NCI-H2081 treated with DMSO at 0.1 percent for 48 hours (cell line): ENCODE measurements around the gene PLXNB2.

Source experiments
- DNase-seq: peaks from one replicate; lab custom pipeline; 2025; lab: John Stamatoyannopoulos, UW

Gene PLXNB2

GRCh38 chr22:50232481-50233151 is 74.8 kb downstream of the PLXNB2 start:
- no peak for DNase-seq

DNA sequence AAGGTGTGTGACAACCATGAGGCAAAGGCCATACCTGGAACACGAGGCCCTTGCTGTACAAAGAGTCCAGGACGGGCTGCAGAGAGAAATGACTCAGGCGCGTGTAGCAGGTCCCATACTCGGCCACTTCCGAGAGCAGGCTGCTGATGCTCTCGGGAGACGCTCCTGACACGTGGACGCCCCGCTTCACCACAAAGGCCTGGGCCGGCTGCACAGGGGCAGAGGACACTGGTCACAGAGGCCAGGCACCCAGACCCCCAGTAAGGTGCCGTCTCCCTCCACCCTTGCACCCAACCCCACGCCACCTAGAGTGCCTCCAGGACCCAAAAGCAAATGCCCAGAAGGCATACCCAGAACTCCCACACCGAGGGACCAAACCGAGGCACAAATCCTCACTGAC is 78.1 kb downstream of the PLXNB2 start:
- DNase-seq, result no peak

DNA sequence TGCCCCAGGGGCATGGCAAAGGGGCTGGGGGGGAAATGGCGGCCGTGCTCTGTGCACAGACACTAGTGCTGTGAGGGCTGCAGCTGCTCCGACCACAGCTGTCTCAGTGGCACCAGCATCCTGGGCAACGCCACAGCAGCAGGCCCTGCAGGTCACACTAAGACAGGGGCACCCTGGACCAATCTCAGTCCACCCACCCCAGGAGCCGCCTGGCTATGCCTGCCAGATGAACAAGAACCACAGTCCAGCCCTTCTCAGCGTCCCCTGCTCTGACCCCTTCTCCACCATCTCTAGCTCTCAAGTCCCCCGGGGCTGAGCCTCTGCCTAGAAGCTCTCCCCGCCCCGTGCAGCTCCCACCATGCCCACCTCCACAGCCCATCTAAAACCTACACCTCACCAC is 79.1 kb downstream of the PLXNB2 start:
- no peak for DNase-seq

- DNase-seq, result no peak
Measured at GRCh38 chr22:50227579-50228215, 79.7 kb downstream of the PLXNB2 start.

GRCh38 chr22:50226875-50227165 is 80.6 kb downstream of the PLXNB2 start:
- no peak for DNase-seq

DNA sequence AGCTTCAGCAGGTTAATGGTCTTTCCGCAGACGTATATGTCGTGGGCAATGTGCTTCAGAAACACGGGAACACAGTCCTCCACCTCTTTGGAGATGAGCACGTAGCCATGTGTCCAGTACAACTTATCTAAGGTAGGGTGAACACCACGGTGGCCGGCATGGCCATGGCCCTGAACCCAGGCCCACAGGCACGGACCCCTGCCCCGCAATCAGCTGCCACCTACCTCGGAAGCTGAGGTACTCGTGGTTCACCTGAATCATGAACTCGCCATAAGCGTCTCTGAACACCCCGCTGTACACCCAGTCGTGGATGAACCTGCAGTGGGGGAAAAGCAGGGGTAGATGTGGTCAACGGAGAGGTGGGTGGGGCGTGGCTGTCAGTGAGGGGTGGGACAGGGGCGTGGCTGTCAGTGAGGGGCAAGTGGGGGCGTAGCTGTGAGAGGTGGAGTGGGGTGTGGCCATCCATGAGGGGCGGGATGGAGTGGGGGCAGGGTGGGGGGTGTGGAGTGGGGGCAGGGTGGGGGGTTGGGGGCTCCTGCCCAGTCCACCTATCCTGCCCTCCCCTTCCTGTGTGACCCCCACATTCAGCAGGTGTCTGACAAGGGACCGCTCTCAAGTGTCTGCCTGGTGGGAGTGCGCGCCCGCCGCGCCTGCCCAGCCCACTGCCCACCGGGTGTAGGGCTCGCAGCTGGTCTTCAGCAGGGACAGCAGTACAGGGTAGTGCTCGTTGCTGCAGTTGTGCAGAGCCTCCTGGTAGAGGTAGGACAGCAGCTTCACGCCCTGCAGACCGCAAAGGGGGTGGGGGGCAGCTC is 81.2 kb downstream of the PLXNB2 start:
- DNase-seq, result no peak

DNA sequence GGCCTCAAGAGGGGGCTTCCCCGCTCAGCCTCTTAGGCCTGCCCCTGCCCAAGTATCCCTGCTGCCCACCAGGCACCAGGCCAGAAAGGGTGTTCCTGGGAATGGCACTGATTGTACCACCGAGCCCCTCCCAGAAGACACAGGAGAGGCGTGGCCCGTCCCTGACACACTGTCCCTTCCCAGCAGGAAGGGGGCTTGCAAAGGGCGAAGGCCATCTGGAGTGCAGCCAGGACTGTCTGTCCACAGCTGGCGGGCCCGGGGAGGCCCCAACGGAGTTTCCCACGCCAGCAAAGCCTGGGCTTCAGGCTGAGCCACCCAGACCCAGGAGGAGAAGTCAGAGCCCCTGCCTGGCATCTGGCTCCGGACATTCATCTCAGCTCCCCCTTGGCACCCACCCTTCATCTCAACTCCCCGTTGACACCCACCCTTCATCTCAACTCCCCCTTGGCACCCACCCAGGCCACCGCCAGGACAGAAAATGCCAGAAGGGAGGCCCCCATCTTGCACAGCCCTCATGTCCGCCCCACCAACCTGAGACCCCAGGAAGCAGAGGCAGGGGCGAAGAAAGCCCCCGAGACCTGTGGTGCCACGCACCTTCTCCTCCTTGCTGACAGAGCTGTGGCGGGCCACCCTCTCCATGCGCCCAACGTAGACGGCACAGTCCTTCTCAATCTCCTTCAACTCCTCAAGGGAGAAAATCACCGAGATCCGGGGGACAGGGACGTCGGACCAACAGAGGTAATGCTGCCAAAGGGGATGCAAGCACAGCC is 82.1 kb downstream of the PLXNB2 start:
- DNase-seq, result no peak
